ENCODE measurements around the gene OAF.

GRCh38 chr11:120235024-120235628, 24.3 kb downstream of the OAF start:
- TF ChIP-seq CTCF (IDR thresholded peaks at IDR 0.05) = peak in 3 of 4 experiments; percentile 63 to 80 (median 70)
- TF ChIP-seq POLR2AphosphoS5 (IDR thresholded peaks at IDR 0.05) = no peak
- no peak for TF ChIP-seq POLR2A (IDR thresholded peaks at IDR 0.05)
